SU-DHL-6 (cell line): ENCODE measurements around the gene ATAD3C.

Experiments
- CTCF ChIP-seq: fragments of 200-600 bp; sonication (generic); IDR thresholded peaks from one replicate; pipeline ENCODE4 v1.5.1; 2017; ENCODE audit warnings: antibody characterized with exemption, mild to moderate bottlenecking, low read length, moderate library complexity; ENCODE audit not compliant: insufficient read depth, poor library complexity, severe bottlenecking
- EZH2phosphoT487 ChIP-seq: fragments of 200-600 bp; sonication (generic), shearing (Covaris generic); conservative IDR thresholded peaks from 2 replicates; pipeline ENCODE4 v1.6.1; 2018; ENCODE audit warnings: mild to moderate bottlenecking, antibody characterized with exemption, low read length, moderate library complexity, mixed read lengths

DNA sequence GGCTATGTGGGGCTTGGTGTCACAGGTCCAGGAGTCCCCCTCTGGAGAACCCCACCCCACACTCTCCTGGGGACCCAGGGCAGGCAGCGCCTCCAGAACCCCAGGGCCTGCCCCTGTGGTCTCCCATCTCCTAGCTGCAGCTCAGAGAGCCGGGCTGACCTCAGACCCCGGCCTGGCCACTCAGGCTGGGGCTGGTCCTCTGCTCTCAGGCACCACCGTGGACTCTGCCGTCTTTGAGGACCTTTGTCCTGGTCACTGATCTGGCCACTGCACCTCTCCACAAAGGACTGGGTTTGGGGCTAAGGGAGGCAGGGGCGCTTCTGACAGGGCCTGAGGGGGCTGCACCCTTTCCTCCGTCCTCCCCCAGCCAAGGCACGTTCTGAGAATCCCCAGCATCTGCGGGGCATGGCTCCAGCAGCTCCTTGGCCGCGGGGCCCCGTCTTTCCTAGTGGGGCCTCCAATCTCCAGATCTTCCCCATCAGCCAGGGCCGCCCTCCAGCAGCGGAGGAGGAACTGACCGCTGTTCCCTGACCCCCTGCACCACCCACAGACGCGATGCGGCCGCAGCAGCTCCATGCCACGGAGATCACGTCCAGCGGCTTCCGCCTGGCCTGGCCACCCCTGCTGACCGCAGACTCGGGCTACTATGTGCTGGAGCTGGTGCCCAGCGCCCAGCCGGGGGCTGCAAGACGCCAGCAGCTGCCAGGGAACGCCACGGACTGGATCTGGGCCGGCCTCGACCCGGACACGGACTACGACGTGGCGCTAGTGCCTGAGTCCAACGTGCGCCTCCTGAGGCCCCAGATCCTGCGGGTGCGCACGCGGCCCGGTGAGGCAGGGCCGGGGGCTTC lies 10.7 kb upstream of the ATAD3C start:
- no peak for TF ChIP-seq CTCF
- no peak for TF ChIP-seq EZH2phosphoT487
